Lung (tissue), 12 donors: Measurements from ENCODE around the gene IER2. TPM values are rescaled to one million over a fixed set of nuclear protein-coding genes. Genes with fewer than 3 reads are reported as not detected.

Experiments
- ATAC-seq: fragments of 200-7000 bp; cut with Tn5 transposase; one replicate; pipeline ENCODE4 v1.9.1; 2020; ENCODE audit warnings: moderate number of reproducible peaks; ENCODE audit not compliant: insufficient read depth, low FRiP score
- DNase-seq, 3 donors: peaks; one replicate each; pipeline ENCODE4 v3.0.0-alpha.2; 2013 to 2017
- H3K27ac ChIP-seq, 2 donors: one replicate each; pipeline ENCODE4 v1.5.1; 2013; ENCODE audit warnings: mild to moderate bottlenecking in 2 of 2, moderate library complexity in 2 of 2, control low read depth in 1 of 2, inconsistent platforms in 1 of 2, low read depth in 1 of 2, low read length in 1 of 2
- H3K27me3 ChIP-seq, 3 donors: one replicate each; pipeline ENCODE4 v1.5.1; 2013; ENCODE audit warnings: low read length in 2 of 3; ENCODE audit not compliant: control insufficient read depth in 3 of 3, insufficient read depth in 3 of 3
- H3K36me3 ChIP-seq, 4 donors: one replicate each; pipeline ENCODE4 v1.5.1; 2013; ENCODE audit warnings: low read length in 4 of 4, mild to moderate bottlenecking in 1 of 4, moderate library complexity in 1 of 4; ENCODE audit not compliant: control insufficient read depth in 4 of 4, insufficient read depth in 4 of 4
- H3K4me1 ChIP-seq, 5 donors: one replicate each; pipeline ENCODE4 v1.5.1; 2013; ENCODE audit warnings: low read length in 5 of 5, mild to moderate bottlenecking in 2 of 5, moderate library complexity in 1 of 5; ENCODE audit not compliant: control insufficient read depth in 5 of 5, insufficient read depth in 5 of 5
- H3K4me3 ChIP-seq: one replicate; pipeline ENCODE4 v1.5.1; 2013; ENCODE audit warnings: mild to moderate bottlenecking, control low read depth, moderate library complexity
- H3K9ac ChIP-seq, 2 donors: one replicate each; pipeline ENCODE4 v1.5.1; 2013; ENCODE audit warnings: low read length in 2 of 2, control low read depth in 1 of 2; ENCODE audit not compliant: insufficient read depth in 1 of 2
- H3K9me3 ChIP-seq, 4 donors: one replicate each; pipeline ENCODE4 v1.5.1; 2013; ENCODE audit warnings: low read length in 3 of 4, mild to moderate bottlenecking in 1 of 4, moderate library complexity in 1 of 4; ENCODE audit not compliant: control insufficient read depth in 4 of 4, insufficient read depth in 3 of 4
- CTCF ChIP-seq: IDR thresholded peaks from 2 replicates; pipeline ENCODE4 v1.5.1; 2012; ENCODE audit warnings: mild to moderate bottlenecking; ENCODE audit errors: control extremely low read depth, extremely low read depth
- WGBS, 2 donors: extraction: QIAGEN DNeasy Blood & Tissue Kit; methylation state at CpG; one replicate each; pipeline ENCODE4 v1.1.7; 2013; 5-methylcytosine and 5-hydroxymethylcytosine counted together
- polyA plus RNA-seq, 2 donors: library from polyadenylated mRNA; stranded (reverse); fragments of 200-250 nt; gene quantifications; one replicate each; pipeline ENCODE4 v1.2.1, GENCODE V29; 2013
- total RNA-seq, 2 donors: library from RNA; depleted of rRNA in 1 of 2; stranded (reverse); fragments of >200 nt in 1 of 2; gene quantifications; one replicate each; pipeline ENCODE4 v1.2.1, GENCODE V29; 2014 to 2021
- donor health status: control.
- donor health status: control.
- donor health status: Bipolar disorder and iron deficiency.
- donor health status: healthy.
- donor health status: DM: yes; HTN: yes; CAD: no.

The IER2 gene
- total and polyA plus RNA-seq, 4 donors, result 29.8 to 242 (median 93.0) TPM

- peak overlapping the region in 1 of 2 donors; percentile 67 for H3K9ac ChIP-seq
- H3K27me3 ChIP-seq, result no peaks in the 10 kb centered on the region
- no peak for DNase-seq
- TF ChIP-seq CTCF, result no peak
- no peak for ATAC-seq
- 3 to 4% methylated on average over 18 of the region's 18 CpGs for WGBS, 2 donors
- no peaks in the 10 kb centered on the region for H3K9me3 ChIP-seq
- peaks cover 0 to 7% (median 6%) of the 10 kb centered on the region in 4 donors for H3K36me3 ChIP-seq
- peaks cover 0 to 29% (median 9%) of the 10 kb centered on the region in 5 donors for H3K4me1 ChIP-seq
- peak overlapping the region; percentile 93 for H3K4me3 ChIP-seq
- H3K27ac ChIP-seq, result peak overlapping the region in 1 of 2 donors; percentile 62
Observed at GRCh38 chr19:13115936-13116281, 34.3 kb upstream of the IER2 start.

GRCh38 chr19:13116282-13117175 is 33.7 kb upstream of the IER2 start, which contains the start of gene TRMT1:
TRMT1 (minus strand) TSS chr19:13116740; CDS start chr19:13116399, 341 bp downstream.
- peak within 1 kb of the TSS; percentile 93 for H3K4me3 ChIP-seq
- H3K27ac ChIP-seq, result peak within 1 kb of the TSS; percentile 62 to 65
- 0 to 1% methylated on average over 50 to 51 of the region's 51 CpGs for WGBS, 2 donors
- ATAC-seq (peak; percentile 67), DNase-seq (peak; percentile 93 to 96 (median 95))
- peak within 1 kb of the TSS; percentile 67 to 75 for H3K9ac ChIP-seq
- no peaks in the 10 kb centered on the region for H3K27me3 ChIP-seq
- H3K4me1 ChIP-seq, result peaks cover 0 to 29% (median 9%) of the 10 kb centered on the region in 5 donors
- no peaks in the 10 kb centered on the region for H3K9me3 ChIP-seq
- TF ChIP-seq CTCF, result no peak
- H3K36me3 ChIP-seq, result peaks cover 0 to 7% (median 6%) of the 10 kb centered on the region in 4 donors

GRCh38 chr19:13117176-13117771 is 32.9 kb upstream of the IER2 start:
- Histone ChIP-seq H3K4me3 (peak overlapping the region; percentile 9), H3K36me3 (peaks cover 0 to 10% (median 6%) of the 10 kb centered on the region in 4 donors), H3K27ac (peak overlapping the region; percentile 55 to 65), H3K9ac (peak overlapping the region in 1 of 2 donors; percentile 75), H3K27me3 (no peaks in the 10 kb centered on the region), H3K4me1 (peaks cover 0 to 29% (median 9%) of the 10 kb centered on the region in 5 donors), H3K9me3 (no peaks in the 10 kb centered on the region)
- ATAC-seq (no peak), DNase-seq (peak in 1 of 3 donors; percentile 13)
- WGBS, 2 donors, result 11 to 13% methylated on average over 19 to 20 of the region's 20 CpGs
- TF ChIP-seq CTCF, result no peak
